GM20431 (cell line): ENCODE data around the gene PSMB3.
"Not testable (repeated sequence)": the region's sequence is repeated elsewhere in the genome, so short reads cannot be mapped to it uniquely, and the experiment has no call there.

Experiments used
- in situ Hi-C: fragments of 300-500 bp; cut with MseI, MboI; formaldehyde crosslinking; loops from one replicate; pipeline ENCODE4 v1.15.0; 2020; ENCODE audit warnings: low sequenced_read_pairs; ENCODE audit not compliant: unreplicated experiment

PSMB3 gene

GRCh38 chr17:38715216-38715943 lies 37.2 kb upstream of the PSMB3 start:
- in situ Hi-C loops: no loop called here

- in situ Hi-C loops: no loop called here
These were observed 36.1 kb upstream of the PSMB3 start for GRCh38 chr17:38716368-38717005.

GRCh38 chr17:38717139-38717745 lies 35.3 kb upstream of the PSMB3 start:
- in situ Hi-C loops: no loop called here

- in situ Hi-C loops: no loop called here
These were observed 33.1 kb upstream of the PSMB3 start for GRCh38 chr17:38719289-38719942.

- in situ Hi-C loops: no loop called here
These were observed 32.4 kb upstream of the PSMB3 start for GRCh38 chr17:38719943-38720641.

- in situ Hi-C loops: no loop called here
These were observed 31.6 kb upstream of the PSMB3 start for GRCh38 chr17:38720941-38721340.

- in situ Hi-C loops: no loop called here
These were observed 30.7 kb upstream of the PSMB3 start for GRCh38 chr17:38721802-38722201.

- in situ Hi-C loops: no loop called here
These were observed 28.1 kb upstream of the PSMB3 start for GRCh38 chr17:38724337-38724988.

GRCh38 chr17:38725066-38725465 lies 27.5 kb upstream of the PSMB3 start:
- in situ Hi-C loops: no loop called here

GRCh38 chr17:38726145-38726544 lies 26.4 kb upstream of the PSMB3 start:
- in situ Hi-C loops: not testable (repeated sequence)

- in situ Hi-C loops: no loop called here
These were observed 24.8 kb upstream of the PSMB3 start for GRCh38 chr17:38727736-38728135.

GRCh38 chr17:38728290-38728831 lies 24.2 kb upstream of the PSMB3 start:
- in situ Hi-C loops: no loop called here

- in situ Hi-C loops: no loop called here
These were observed 23.1 kb upstream of the PSMB3 start for GRCh38 chr17:38729368-38729885.

GRCh38 chr17:38729886-38730525 lies 22.5 kb upstream of the PSMB3 start, which contains the start of gene CISD3:
CISD3 (plus strand) TSS chr17:38730341; CDS start chr17:38730359, 18 bp downstream.
- in situ Hi-C loops: loop anchor here (10.0 kb wide), 1 partner anchor 45 kb away; no protein-coding TSS in a partner anchor

GRCh38 chr17:38730526-38731379 lies 21.8 kb upstream of the PSMB3 start:
- in situ Hi-C loops: loop anchor here (10.0 kb wide), 1 partner anchor 46 kb away; no protein-coding TSS in a partner anchor

GRCh38 chr17:38731526-38732294 lies 20.8 kb upstream of the PSMB3 start:
- in situ Hi-C loops: loop anchor here (10.0 kb wide), 1 partner anchor 47 kb away; no protein-coding TSS in a partner anchor
